RWPE2 (cell line): ENCODE data around the gene SCN2B.
A peak's percentile ranks its signal among the peaks of the same experiment; 100 is the strongest.

Experiments used
- ATAC-seq: fragments of 200-7000 bp; cut with Tn5 transposase; 3 replicates; pipeline ENCODE4 v1.9.1; 2021; ENCODE audit warnings: low read depth
- DNase-seq: peaks from one replicate; pipeline ENCODE4 v3.0.0-alpha.2; 2020; ENCODE audit warnings: low spot score
- H3K27ac ChIP-seq: fragments of 450-650 bp; 2 replicates; pipeline ENCODE4 v1.5.1; 2017; ENCODE audit warnings: mild to moderate bottlenecking; ENCODE audit not compliant: poor library complexity, severe bottlenecking
- H3K27me3 ChIP-seq: fragments of 250-450 bp; sonication (Bioruptor Pico); 2 replicates; pipeline ENCODE4 v1.5.1; 2021; ENCODE audit warnings: mild to moderate bottlenecking, moderate library complexity; ENCODE audit not compliant: insufficient read depth, poor library complexity, severe bottlenecking
- H3K36me3 ChIP-seq: fragments of 250-450 bp; sonication (Bioruptor Pico); 2 replicates; pipeline ENCODE4 v1.5.1; 2020; ENCODE audit warnings: low read depth, mild to moderate bottlenecking, moderate library complexity
- H3K4me1 ChIP-seq: fragments of 250-450 bp; sonication (Bioruptor Pico); 2 replicates; pipeline ENCODE4 v1.5.1; 2021; ENCODE audit warnings: mild to moderate bottlenecking, moderate library complexity; ENCODE audit not compliant: insufficient read depth, poor library complexity, severe bottlenecking
- H3K4me3 ChIP-seq: fragments of 250-450 bp; sonication (Bioruptor Pico); 2 replicates; pipeline ENCODE4 v1.5.1; 2021; ENCODE audit warnings: mild to moderate bottlenecking, moderate library complexity; ENCODE audit not compliant: severe bottlenecking
- H3K9me3 ChIP-seq: fragments of 250-450 bp; sonication (Bioruptor Pico); 2 replicates; pipeline ENCODE4 v1.5.1; 2021; ENCODE audit warnings: mild to moderate bottlenecking, moderate library complexity; ENCODE audit not compliant: severe bottlenecking
- TF ChIP-seq, protein P1 (sequence below): fragments of 450-650 bp; IDR thresholded peaks from one replicate; pipeline ENCODE4 v1.5.1; 2017; ENCODE audit warnings: mild to moderate bottlenecking, moderate library complexity; ENCODE audit not compliant: poor library complexity, severe bottlenecking

The SCN2B gene

DNA sequence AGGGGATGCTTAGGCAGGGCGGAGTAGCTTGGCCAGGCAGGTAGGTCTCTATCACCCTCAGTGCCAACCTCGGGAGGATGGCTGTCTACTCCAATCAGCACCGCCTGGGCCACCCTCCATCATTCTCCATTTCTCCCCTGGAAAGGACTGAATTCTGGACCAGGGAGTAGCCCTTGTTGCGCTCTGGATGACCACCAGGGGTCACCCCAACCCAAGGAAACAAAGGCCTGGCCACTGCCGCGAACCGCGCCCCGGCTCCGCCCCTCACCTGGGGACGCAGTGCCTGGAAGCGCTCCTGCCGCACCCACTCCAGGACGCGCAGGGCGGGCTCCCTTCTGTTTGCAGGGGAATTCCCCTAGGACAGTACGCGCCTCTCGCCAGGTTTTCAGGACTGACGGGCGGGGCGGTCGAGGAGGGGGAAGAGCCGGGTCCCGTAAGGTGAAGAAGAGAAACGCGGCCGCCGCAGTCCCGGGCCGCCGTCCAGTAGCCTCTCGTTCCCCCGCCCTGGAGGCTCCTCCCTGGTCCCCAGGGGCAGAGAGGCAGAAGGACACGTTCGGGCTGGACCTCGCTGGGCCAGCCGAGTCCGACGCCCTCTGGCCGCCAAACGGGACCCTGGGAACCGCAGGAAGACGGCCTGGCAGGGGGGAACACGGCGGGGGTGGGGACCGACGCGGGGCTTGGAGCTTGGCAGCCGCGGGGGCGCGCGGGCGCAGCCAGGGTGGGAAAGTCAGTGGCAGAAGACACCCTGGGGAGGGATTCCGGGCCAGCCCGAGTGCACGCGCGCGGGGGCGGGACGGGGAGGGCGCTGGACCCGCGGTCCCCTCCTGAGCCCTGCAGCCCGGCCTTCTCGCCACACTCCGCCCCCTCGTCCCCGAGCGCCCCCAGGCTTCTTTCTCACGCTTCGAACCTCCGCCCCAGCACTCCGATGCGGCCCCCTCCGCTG, 30.9 kb downstream of the SCN2B start:
- Histone ChIP-seq H3K27ac (no peak overlapping the region), H3K27me3 (no peaks in the 10 kb centered on the region), H3K9me3 (no peaks in the 10 kb centered on the region), H3K36me3 (no peaks in the 10 kb centered on the region), H3K4me3 (peak overlapping the region; percentile 44), H3K4me1 (no peaks in the 10 kb centered on the region)
- DNase-seq, result peak; percentile 93
- peak; percentile 91 for ATAC-seq
- TF ChIP-seq, protein P1, sequence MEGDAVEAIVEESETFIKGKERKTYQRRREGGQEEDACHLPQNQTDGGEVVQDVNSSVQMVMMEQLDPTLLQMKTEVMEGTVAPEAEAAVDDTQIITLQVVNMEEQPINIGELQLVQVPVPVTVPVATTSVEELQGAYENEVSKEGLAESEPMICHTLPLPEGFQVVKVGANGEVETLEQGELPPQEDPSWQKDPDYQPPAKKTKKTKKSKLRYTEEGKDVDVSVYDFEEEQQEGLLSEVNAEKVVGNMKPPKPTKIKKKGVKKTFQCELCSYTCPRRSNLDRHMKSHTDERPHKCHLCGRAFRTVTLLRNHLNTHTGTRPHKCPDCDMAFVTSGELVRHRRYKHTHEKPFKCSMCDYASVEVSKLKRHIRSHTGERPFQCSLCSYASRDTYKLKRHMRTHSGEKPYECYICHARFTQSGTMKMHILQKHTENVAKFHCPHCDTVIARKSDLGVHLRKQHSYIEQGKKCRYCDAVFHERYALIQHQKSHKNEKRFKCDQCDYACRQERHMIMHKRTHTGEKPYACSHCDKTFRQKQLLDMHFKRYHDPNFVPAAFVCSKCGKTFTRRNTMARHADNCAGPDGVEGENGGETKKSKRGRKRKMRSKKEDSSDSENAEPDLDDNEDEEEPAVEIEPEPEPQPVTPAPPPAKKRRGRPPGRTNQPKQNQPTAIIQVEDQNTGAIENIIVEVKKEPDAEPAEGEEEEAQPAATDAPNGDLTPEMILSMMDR, result peak; percentile 85

DNA sequence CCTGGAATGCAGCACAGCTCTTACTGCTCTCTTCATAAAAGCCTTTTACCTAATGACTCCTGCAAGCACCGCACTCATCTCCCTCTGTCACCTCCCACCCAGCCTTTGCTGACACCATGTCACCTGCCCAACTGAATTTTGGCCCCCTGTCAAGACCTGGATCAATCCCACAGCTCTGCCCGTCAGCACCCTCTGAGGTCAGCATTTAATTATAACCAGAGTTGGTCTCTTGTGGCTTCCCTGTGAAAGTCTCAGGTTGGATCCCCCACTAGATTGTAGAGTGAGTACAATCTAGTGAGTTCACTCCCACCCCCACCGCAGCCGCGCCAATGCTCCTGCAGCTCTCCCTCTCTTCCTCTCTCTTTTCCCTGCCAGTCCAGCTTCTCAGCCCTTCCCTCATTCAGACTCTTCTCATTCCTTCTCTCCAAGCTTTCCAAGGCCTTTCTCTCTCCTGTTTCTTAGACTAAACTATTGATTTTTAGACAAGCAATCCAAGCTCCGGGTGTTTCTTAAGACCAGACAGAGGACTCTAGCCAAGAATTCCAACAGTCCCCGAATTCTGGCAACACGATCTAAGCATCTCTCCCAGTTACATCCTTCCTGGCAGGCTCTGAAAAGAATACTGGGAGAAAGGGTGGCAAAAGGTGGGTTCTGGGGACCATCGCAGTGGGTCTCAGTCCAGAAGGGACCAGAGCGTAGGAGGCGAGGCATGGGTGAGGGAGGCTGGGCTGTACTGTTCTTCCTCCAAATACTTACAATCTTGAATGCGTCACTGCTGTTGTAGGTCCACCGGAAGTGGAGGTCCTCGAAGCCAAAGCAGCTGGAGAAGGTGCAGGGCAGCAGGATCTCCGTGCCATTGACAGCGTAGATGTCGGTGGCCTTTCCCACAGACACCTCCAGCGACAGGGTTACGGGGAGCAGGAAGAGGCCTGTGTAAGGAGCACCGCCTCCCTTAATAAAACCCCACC, 31.9 kb downstream of the SCN2B start:
- Histone ChIP-seq H3K36me3 (no peaks in the 10 kb centered on the region), H3K9me3 (no peaks in the 10 kb centered on the region), H3K4me1 (no peaks in the 10 kb centered on the region), H3K4me3 (no peak overlapping the region), H3K27me3 (no peaks in the 10 kb centered on the region), H3K27ac (no peak overlapping the region)
- DNase-seq (no peak), ATAC-seq (no peak)
- TF ChIP-seq, protein P1, result no peak

- H3K4me3 ChIP-seq, result no peak overlapping the region
- no peaks in the 10 kb centered on the region for H3K4me1 ChIP-seq
- TF ChIP-seq, protein P1, result no peak
- no peaks in the 10 kb centered on the region for H3K27me3 ChIP-seq
- ATAC-seq (no peak), DNase-seq (no peak)
- no peak overlapping the region for H3K27ac ChIP-seq
- no peaks in the 10 kb centered on the region for H3K36me3 ChIP-seq
- H3K9me3 ChIP-seq, result no peaks in the 10 kb centered on the region
Measured at GRCh38 chr11:118143661-118144185, 32.7 kb downstream of the SCN2B start.

- Histone ChIP-seq H3K27me3 (no peaks in the 10 kb centered on the region), H3K27ac (no peak overlapping the region), H3K4me1 (no peaks in the 10 kb centered on the region), H3K4me3 (no peak overlapping the region), H3K36me3 (no peaks in the 10 kb centered on the region), H3K9me3 (no peaks in the 10 kb centered on the region)
- ATAC-seq (no peak), DNase-seq (no peak)
- TF ChIP-seq, protein P1, result no peak
Measured at GRCh38 chr11:118142809-118143208, 33.6 kb downstream of the SCN2B start.
